Sigmoid colon (tissue), 7 donors: ENCODE data around the gene AKAP8L. TPM values are rescaled to one million over a fixed set of nuclear protein-coding genes. Genes with fewer than 3 reads are reported as not detected.

Source experiments
- DNase-seq: peaks from one replicate; pipeline ENCODE4 v3.0.0-alpha.2; 2019
- H3K27ac ChIP-seq, 4 donors: fragments of 200-600 bp; sonication (generic); one replicate each; pipeline ENCODE4 v1.5.1; 2016 to 2019; ENCODE audit warnings: mild to moderate bottlenecking in 1 of 4
- H3K27me3 ChIP-seq, 3 donors: fragments of 200-600 bp; sonication (generic); one replicate each; pipeline ENCODE4 v1.5.1; 2019; ENCODE audit warnings: mild to moderate bottlenecking in 1 of 3
- H3K36me3 ChIP-seq, 4 donors: fragments of 200-600 bp; sonication (generic); one replicate each; pipeline ENCODE4 v1.5.1; 2016 to 2019
- H3K4me1 ChIP-seq, 4 donors: fragments of 200-600 bp; sonication (generic); one replicate each; pipeline ENCODE4 v1.5.1; 2017 to 2019
- H3K4me3 ChIP-seq, 4 donors: fragments of 200-600 bp; sonication (generic); one replicate each; pipeline ENCODE4 v1.5.1; 2017 to 2019; ENCODE audit warnings: mild to moderate bottlenecking in 2 of 4, moderate library complexity in 1 of 4
- H3K9me3 ChIP-seq, 4 donors: fragments of 200-600 bp in 3 of 4; sonication (generic) in 3 of 4; one replicate each; pipeline versions ENCODE4 v1.5.1 to v1.6.1; 2013 to 2019
- EP300 ChIP-seq, 4 donors: sonication (generic); formaldehyde crosslinking; IDR thresholded peaks; one replicate each; pipeline ENCODE4 v1.6.1; 2017; ENCODE audit warnings: antibody characterized with exemption in 4 of 4
- POLR2A ChIP-seq, 2 donors: fragments of 450-650 bp; IDR thresholded peaks; one replicate each; pipeline ENCODE4 v1.6.1; 2016; ENCODE audit warnings: antibody characterized with exemption in 2 of 2, mild to moderate bottlenecking in 2 of 2, moderate library complexity in 2 of 2
- POLR2AphosphoS5 ChIP-seq, 4 donors: sonication (generic); formaldehyde crosslinking; IDR thresholded peaks; one replicate each; pipeline ENCODE4 v1.6.1; 2017; ENCODE audit warnings: antibody characterized with exemption in 4 of 4
- WGBS, 2 donors: extraction: QIAGEN DNeasy Blood & Tissue Kit; methylation state at CpG; one replicate each; pipeline ENCODE4 v1.1.7; 2013; 5-methylcytosine and 5-hydroxymethylcytosine counted together
- intact Hi-C: fragments of 100-400 bp; cut with DNase I; formaldehyde crosslinking; loops from one replicate; pipeline ENCODE4 v1.15.1; 2023
- polyA plus RNA-seq, 3 donors: library from polyadenylated mRNA; stranded (reverse); fragments of 200-250 nt; gene quantifications; one replicate each; pipeline ENCODE4 v1.2.3, GENCODE V29; 2013
- total RNA-seq, 4 donors: library from RNA; depleted of rRNA; stranded (reverse); fragments of >200 nt; gene quantifications; one replicate each; pipeline ENCODE4 v1.1.0, GENCODE V29; 2016
- TF ChIP-seq, protein P1 (sequence below), 4 experiments: fragments of 450-650 bp in 3 of 4; fragments of 200-600 bp in 1 of 4; IDR thresholded peaks; one replicate each; pipeline ENCODE4 v1.5.1; 2016 to 2019; ENCODE audit warnings: antibody characterized with exemption in 4 of 4, mild to moderate bottlenecking in 3 of 4, moderate library complexity in 2 of 4
- donor health status: healthy with polysubstance abuse.
- donor health status: Bipolar disorder and iron deficiency.
- donor health status: healthy.

Gene AKAP8L
- total and polyA plus RNA-seq, 7 donors, result 15.0 to 145 (median 90.5) TPM

- peaks cover 55 to 80% (median 73%) of the 10 kb centered on the region in 4 donors for H3K36me3 ChIP-seq
- WGBS, 2 donors, result 97 to 98% methylated on average over 7 of the region's 7 CpGs
- H3K4me1 ChIP-seq, result peaks cover 0 to 26% (median 25%) of the 10 kb centered on the region in 4 donors
- no peaks in the 10 kb centered on the region for H3K27me3 ChIP-seq
- DNase-seq, result no peak
- H3K9me3 ChIP-seq, result no peaks in the 10 kb centered on the region
- no peak for TF ChIP-seq POLR2AphosphoS5 (IDR thresholded peaks at IDR 0.05)
- TF ChIP-seq EP300 (IDR thresholded peaks at IDR 0.05), result no peak
- TF ChIP-seq, protein P1, sequence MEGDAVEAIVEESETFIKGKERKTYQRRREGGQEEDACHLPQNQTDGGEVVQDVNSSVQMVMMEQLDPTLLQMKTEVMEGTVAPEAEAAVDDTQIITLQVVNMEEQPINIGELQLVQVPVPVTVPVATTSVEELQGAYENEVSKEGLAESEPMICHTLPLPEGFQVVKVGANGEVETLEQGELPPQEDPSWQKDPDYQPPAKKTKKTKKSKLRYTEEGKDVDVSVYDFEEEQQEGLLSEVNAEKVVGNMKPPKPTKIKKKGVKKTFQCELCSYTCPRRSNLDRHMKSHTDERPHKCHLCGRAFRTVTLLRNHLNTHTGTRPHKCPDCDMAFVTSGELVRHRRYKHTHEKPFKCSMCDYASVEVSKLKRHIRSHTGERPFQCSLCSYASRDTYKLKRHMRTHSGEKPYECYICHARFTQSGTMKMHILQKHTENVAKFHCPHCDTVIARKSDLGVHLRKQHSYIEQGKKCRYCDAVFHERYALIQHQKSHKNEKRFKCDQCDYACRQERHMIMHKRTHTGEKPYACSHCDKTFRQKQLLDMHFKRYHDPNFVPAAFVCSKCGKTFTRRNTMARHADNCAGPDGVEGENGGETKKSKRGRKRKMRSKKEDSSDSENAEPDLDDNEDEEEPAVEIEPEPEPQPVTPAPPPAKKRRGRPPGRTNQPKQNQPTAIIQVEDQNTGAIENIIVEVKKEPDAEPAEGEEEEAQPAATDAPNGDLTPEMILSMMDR (IDR thresholded peaks at IDR 0.05), result no peak
- TF ChIP-seq POLR2A (IDR thresholded peaks at IDR 0.05), result no peak
- no peak overlapping the region for H3K4me3 ChIP-seq
- H3K27ac ChIP-seq, result no peak overlapping the region
- intact Hi-C loops, result no loop called here
Measured at GRCh38 chr19:15371119-15371518, 47.7 kb downstream of the AKAP8L start.

DNA sequence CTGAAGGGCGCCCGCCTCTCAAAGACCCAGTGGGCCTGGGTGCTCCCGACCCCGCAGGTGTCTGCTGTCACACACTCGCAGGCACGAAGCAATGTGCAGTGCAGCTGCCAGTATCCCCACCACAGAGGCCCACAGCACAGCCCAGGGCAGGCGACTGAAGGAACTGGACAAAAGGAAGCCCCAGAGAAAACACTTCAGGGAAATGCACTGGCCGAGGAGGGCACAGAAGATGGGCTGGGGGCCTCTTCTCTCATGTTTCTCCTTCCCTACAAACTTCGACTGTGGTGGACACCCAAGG lies 49.2 kb downstream of the AKAP8L start:
- no peak for DNase-seq
- peaks cover 55 to 96% (median 83%) of the 10 kb centered on the region in 4 donors for H3K36me3 ChIP-seq
- intact Hi-C loops, result no loop called here
- H3K4me3 ChIP-seq, result no peak overlapping the region
- 97% methylated on average over 9 of the region's 9 CpGs for WGBS, 2 donors
- TF ChIP-seq POLR2A (IDR thresholded peaks at IDR 0.05) (no peak), POLR2AphosphoS5 (IDR thresholded peaks at IDR 0.05) (no peak), EP300 (IDR thresholded peaks at IDR 0.05) (no peak)
- TF ChIP-seq, protein P1 (IDR thresholded peaks at IDR 0.05), result no peak
- H3K4me1 ChIP-seq, result peaks cover 0 to 15% (median 11%) of the 10 kb centered on the region in 4 donors
- H3K9me3 ChIP-seq, result no peaks in the 10 kb centered on the region
- H3K27me3 ChIP-seq, result no peaks in the 10 kb centered on the region
- no peak overlapping the region for H3K27ac ChIP-seq

GRCh38 chr19:15368798-15369593 lies 49.8 kb downstream of the AKAP8L start:
- TF ChIP-seq POLR2A (IDR thresholded peaks at IDR 0.05) (no peak), EP300 (IDR thresholded peaks at IDR 0.05) (no peak), POLR2AphosphoS5 (IDR thresholded peaks at IDR 0.05) (no peak)
- TF ChIP-seq, protein P1 (IDR thresholded peaks at IDR 0.05), result no peak
- no peaks in the 10 kb centered on the region for H3K27me3 ChIP-seq
- H3K36me3 ChIP-seq, result peaks cover 55 to 100% (median 82%) of the 10 kb centered on the region in 4 donors
- peaks cover 0 to 9% (median 5%) of the 10 kb centered on the region in 4 donors for H3K4me1 ChIP-seq
- DNase-seq, result no peak
- no peak overlapping the region for H3K27ac ChIP-seq
- H3K4me3 ChIP-seq, result no peak overlapping the region
- no peaks in the 10 kb centered on the region for H3K9me3 ChIP-seq
- intact Hi-C loops, result no loop called here
- WGBS, 2 donors, result 96% methylated on average over 35 of the region's 35 CpGs

DNA sequence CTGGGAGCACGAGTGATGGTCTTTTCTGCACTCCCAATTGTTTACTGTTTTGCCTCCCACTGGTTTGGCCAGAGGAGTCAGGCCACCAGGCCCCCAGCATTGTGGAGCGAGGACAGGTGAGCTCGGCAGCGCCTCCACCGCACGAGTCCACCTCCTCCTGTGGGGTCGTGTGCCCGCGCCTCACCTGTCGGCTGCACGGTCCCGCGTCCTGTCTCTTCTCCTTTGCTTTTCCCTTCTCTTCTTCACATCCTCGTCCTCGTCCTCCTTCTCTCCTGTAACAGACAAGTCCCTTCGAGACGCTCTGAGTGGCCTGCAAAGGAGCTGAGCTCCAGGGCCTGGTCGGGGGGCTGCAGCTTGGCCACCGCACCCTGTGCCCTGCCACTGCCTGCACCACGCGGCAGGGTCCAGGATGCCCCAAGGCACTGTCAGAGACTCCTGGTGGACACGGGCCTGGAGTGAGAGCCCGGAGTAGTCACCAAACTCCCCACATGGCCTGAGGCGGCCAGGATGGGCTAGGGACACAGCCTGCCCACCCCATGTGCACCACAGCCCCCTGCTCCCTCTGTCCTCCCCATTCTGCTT lies 50.6 kb downstream of the AKAP8L start:
- H3K36me3 ChIP-seq, result peaks cover 55 to 91% (median 74%) of the 10 kb centered on the region in 4 donors
- WGBS, 2 donors, result 95 to 96% methylated on average over 24 of the region's 24 CpGs

More for the DNA sequence above, 50.6 kb downstream of the AKAP8L start:
- no peaks in the 10 kb centered on the region for H3K9me3 ChIP-seq
- no peaks in the 10 kb centered on the region for H3K27me3 ChIP-seq
- DNase-seq, result no peak
- intact Hi-C loops, result no loop called here
- TF ChIP-seq, protein P1 (IDR thresholded peaks at IDR 0.05), result no peak
- no peak for TF ChIP-seq POLR2A (IDR thresholded peaks at IDR 0.05)
- no peak for TF ChIP-seq EP300 (IDR thresholded peaks at IDR 0.05)
- TF ChIP-seq POLR2AphosphoS5 (IDR thresholded peaks at IDR 0.05), result no peak
- peaks cover 0 to under 1% (median 0%) of the 10 kb centered on the region in 4 donors for H3K4me1 ChIP-seq
- no peak overlapping the region for H3K4me3 ChIP-seq
- no peak overlapping the region for H3K27ac ChIP-seq
